Measurements from ENCODE around the gene CPLX1.

The CPLX1 gene

GRCh38 chr4:827209-828081 lies 1.5 kb upstream of the CPLX1 start:
- H3K4me3 Mint-ChIP-seq = peak overlapping the region; percentile 47
- peaks cover 4% of the 10 kb centered on the region for H3K36me3 Mint-ChIP-seq (ENCODE audit: insufficient read depth)
- H3K9me3 Mint-ChIP-seq = no peaks in the 10 kb centered on the region
- DNase-seq (ENCODE audit: low spot score in 2 of 2) (no peak), ATAC-seq (replicated peaks; ENCODE audit: extremely low read depth, poor library complexity, severe bottlenecking) (no peak)
- H3K27me3 Mint-ChIP-seq = peaks cover 49% of the 10 kb centered on the region
- no peak overlapping the region for H3K27ac Mint-ChIP-seq (ENCODE audit: low read depth)
- peaks cover 11% of the 10 kb centered on the region for H3K4me1 Mint-ChIP-seq

- Mint-ChIP-seq H3K4me3 (no peak overlapping the region), H3K36me3 (ENCODE audit: insufficient read depth) (peaks cover 4% of the 10 kb centered on the region), H3K27ac (ENCODE audit: low read depth) (no peak overlapping the region), H3K4me1 (peaks cover 11% of the 10 kb centered on the region), H3K27me3 (peaks cover 56% of the 10 kb centered on the region), H3K9me3 (no peaks in the 10 kb centered on the region)
- DNase-seq (ENCODE audit: low spot score in 2 of 2) (no peak), ATAC-seq (replicated peaks; ENCODE audit: extremely low read depth, poor library complexity, severe bottlenecking) (no peak)
Measured at GRCh38 chr4:826508-827208, 729 bp upstream of the CPLX1 start.

- DNase-seq (ENCODE audit: low spot score in 2 of 2) = no peak
- no peak overlapping the region for H3K27ac Mint-ChIP-seq (ENCODE audit: low read depth)
Measured at GRCh38 chr4:825063-825970, 612 bp downstream of the CPLX1 start.

GRCh38 chr4:824461-825062 lies 1.4 kb downstream of the CPLX1 start:
- Mint-ChIP-seq H3K36me3 (ENCODE audit: insufficient read depth) (peaks cover 4% of the 10 kb centered on the region), H3K27me3 (peaks cover 76% of the 10 kb centered on the region), H3K9me3 (no peaks in the 10 kb centered on the region), H3K27ac (ENCODE audit: low read depth) (no peak overlapping the region), H3K4me1 (peaks cover 11% of the 10 kb centered on the region), H3K4me3 (peak overlapping the region; percentile 41)
- ATAC-seq (replicated peaks; ENCODE audit: extremely low read depth, poor library complexity, severe bottlenecking) = no peak
- DNase-seq (ENCODE audit: low spot score in 2 of 2) = no peak

More at GRCh38 chr4:825063-825970, 612 bp downstream of the CPLX1 start:
- Mint-ChIP-seq H3K9me3 (no peaks in the 10 kb centered on the region), H3K36me3 (ENCODE audit: insufficient read depth) (peaks cover 4% of the 10 kb centered on the region), H3K4me1 (peaks cover 11% of the 10 kb centered on the region), H3K27me3 (peaks cover 70% of the 10 kb centered on the region), H3K4me3 (peak overlapping the region; percentile 41)
- ATAC-seq (replicated peaks; ENCODE audit: extremely low read depth, poor library complexity, severe bottlenecking) = peak; percentile 60

GRCh38 chr4:823761-824460 lies 2.0 kb downstream of the CPLX1 start:
- Mint-ChIP-seq H3K4me3 (no peak overlapping the region), H3K4me1 (peaks cover 11% of the 10 kb centered on the region), H3K27me3 (peaks cover 73% of the 10 kb centered on the region), H3K36me3 (ENCODE audit: insufficient read depth) (peaks cover 4% of the 10 kb centered on the region), H3K27ac (ENCODE audit: low read depth) (no peak overlapping the region), H3K9me3 (no peaks in the 10 kb centered on the region)
- no peak for DNase-seq (ENCODE audit: low spot score in 2 of 2)
- ATAC-seq (replicated peaks; ENCODE audit: extremely low read depth, poor library complexity, severe bottlenecking) = no peak

- Mint-ChIP-seq H3K27me3 (peaks cover 66% of the 10 kb centered on the region), H3K27ac (ENCODE audit: low read depth) (no peak overlapping the region), H3K4me1 (peaks cover 10% of the 10 kb centered on the region), H3K9me3 (no peaks in the 10 kb centered on the region), H3K36me3 (ENCODE audit: insufficient read depth) (peaks cover 4% of the 10 kb centered on the region), H3K4me3 (no peak overlapping the region)
- no peak for ATAC-seq (replicated peaks; ENCODE audit: extremely low read depth, poor library complexity, severe bottlenecking)
- DNase-seq (ENCODE audit: low spot score in 2 of 2) = no peak
Measured at GRCh38 chr4:823176-823760, 2.7 kb downstream of the CPLX1 start.

GRCh38 chr4:822361-823175 lies 3.4 kb downstream of the CPLX1 start:
- Mint-ChIP-seq H3K27ac (ENCODE audit: low read depth) (no peak overlapping the region), H3K9me3 (no peaks in the 10 kb centered on the region), H3K36me3 (ENCODE audit: insufficient read depth) (peaks cover 3% of the 10 kb centered on the region), H3K27me3 (peaks cover 62% of the 10 kb centered on the region), H3K4me1 (peaks cover 4% of the 10 kb centered on the region), H3K4me3 (no peak overlapping the region)
- ATAC-seq (replicated peaks; ENCODE audit: extremely low read depth, poor library complexity, severe bottlenecking) = no peak
- no peak for DNase-seq (ENCODE audit: low spot score in 2 of 2)

GRCh38 chr4:821631-822030 lies 4.3 kb downstream of the CPLX1 start:
- peaks cover 4% of the 10 kb centered on the region for H3K4me1 Mint-ChIP-seq
- no peak overlapping the region for H3K4me3 Mint-ChIP-seq
- H3K9me3 Mint-ChIP-seq = no peaks in the 10 kb centered on the region
- peaks cover 67% of the 10 kb centered on the region for H3K27me3 Mint-ChIP-seq
- H3K27ac Mint-ChIP-seq (ENCODE audit: low read depth) = no peak overlapping the region
- DNase-seq (ENCODE audit: low spot score in 2 of 2) (no peak), ATAC-seq (replicated peaks; ENCODE audit: extremely low read depth, poor library complexity, severe bottlenecking) (no peak)
- H3K36me3 Mint-ChIP-seq (ENCODE audit: insufficient read depth) = peaks cover 3% of the 10 kb centered on the region

- Mint-ChIP-seq H3K36me3 (ENCODE audit: insufficient read depth) (peaks cover 3% of the 10 kb centered on the region), H3K4me3 (no peak overlapping the region), H3K9me3 (no peaks in the 10 kb centered on the region), H3K27me3 (peaks cover 71% of the 10 kb centered on the region), H3K27ac (ENCODE audit: low read depth) (no peak overlapping the region), H3K4me1 (peaks cover 4% of the 10 kb centered on the region)
- ATAC-seq (replicated peaks; ENCODE audit: extremely low read depth, poor library complexity, severe bottlenecking) (no peak), DNase-seq (ENCODE audit: low spot score in 2 of 2) (no peak)
Measured at GRCh38 chr4:821181-821591, 4.7 kb downstream of the CPLX1 start.

GRCh38 chr4:820230-821172 lies 5.4 kb downstream of the CPLX1 start:
- peaks cover 3% of the 10 kb centered on the region for H3K36me3 Mint-ChIP-seq (ENCODE audit: insufficient read depth)
- peaks cover 4% of the 10 kb centered on the region for H3K4me1 Mint-ChIP-seq
- no peaks in the 10 kb centered on the region for H3K9me3 Mint-ChIP-seq
- no peak overlapping the region for H3K4me3 Mint-ChIP-seq
- no peak for DNase-seq (ENCODE audit: low spot score in 2 of 2)
- H3K27me3 Mint-ChIP-seq = peaks cover 78% of the 10 kb centered on the region
- no peak for ATAC-seq (replicated peaks; ENCODE audit: extremely low read depth, poor library complexity, severe bottlenecking)
- H3K27ac Mint-ChIP-seq (ENCODE audit: low read depth) = no peak overlapping the region

Measured in central memory CD8-positive, alpha-beta T cell (primary cell).